ENCODE results near the gene DMXL1.

DMXL1 gene

DNA sequence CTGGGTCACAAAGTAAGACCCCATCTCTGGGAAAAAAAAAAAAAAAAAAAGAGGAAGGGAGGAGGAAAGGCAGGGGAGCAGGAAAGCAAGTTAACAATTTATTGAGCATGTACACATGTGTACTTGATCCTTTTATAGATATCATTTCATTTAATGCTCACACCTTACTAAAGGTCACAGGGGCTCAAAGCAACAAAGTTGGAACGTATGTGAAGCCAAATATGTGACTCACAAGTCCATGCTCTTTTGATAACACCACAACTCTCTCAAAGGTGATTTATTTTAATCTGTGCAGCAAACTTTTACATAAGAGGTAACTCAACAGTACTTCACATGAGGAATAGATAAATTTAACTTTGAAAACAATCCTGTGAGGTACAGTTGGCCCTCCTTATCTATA lies 48.1 kb upstream of the DMXL1 start:
- H3K36me3 ChIP-seq (replicated peaks; ENCODE audit: insufficient read depth, low read length), result no peaks in the 10 kb centered on the region
- H3K4me2 ChIP-seq (ENCODE audit: low read depth, low read length), result no peak overlapping the region
- H3F3A ChIP-seq (ENCODE audit: insufficient read depth, low read length), result no peaks in the 10 kb centered on the region
- no peaks in the 10 kb centered on the region for H4K20me1 ChIP-seq (ENCODE audit: insufficient read depth, low read length)
- TF ChIP-seq EZH2 (optimal IDR thresholded peaks at IDR 0.05; ENCODE audit: low read depth, low read length), result no peak
- TF ChIP-seq CTCF (IDR thresholded peaks at IDR 0.05; ENCODE audit: low read length), result no peak
- no peak for TF ChIP-seq EZH2phosphoT487 (IDR thresholded peaks at IDR 0.05; ENCODE audit: low read length)
- no peak overlapping the region for H3K9ac ChIP-seq (ENCODE audit: low read length)
- H2AFZ ChIP-seq (ENCODE audit: low read length), result no peak overlapping the region
- H3K9me3 ChIP-seq (replicated peaks; ENCODE audit: insufficient read depth, low read length), result no peaks in the 10 kb centered on the region
- no peak for DNase-seq
- no peaks in the 10 kb centered on the region for H3K9me2 ChIP-seq (replicated peaks; ENCODE audit: insufficient read depth, low read length)
- H3K79me2 ChIP-seq (ENCODE audit: low read length), result no peaks in the 10 kb centered on the region
- no peaks in the 10 kb centered on the region for H3K4me1 ChIP-seq (ENCODE audit: low read length)
- H3K27ac ChIP-seq (ENCODE audit: low read length), result no peak overlapping the region
- H3K27me3 ChIP-seq (replicated peaks; ENCODE audit: insufficient read depth, low read length), result no peaks in the 10 kb centered on the region
- H3K4me3 ChIP-seq (ENCODE audit: low read length), result no peak overlapping the region

DNA sequence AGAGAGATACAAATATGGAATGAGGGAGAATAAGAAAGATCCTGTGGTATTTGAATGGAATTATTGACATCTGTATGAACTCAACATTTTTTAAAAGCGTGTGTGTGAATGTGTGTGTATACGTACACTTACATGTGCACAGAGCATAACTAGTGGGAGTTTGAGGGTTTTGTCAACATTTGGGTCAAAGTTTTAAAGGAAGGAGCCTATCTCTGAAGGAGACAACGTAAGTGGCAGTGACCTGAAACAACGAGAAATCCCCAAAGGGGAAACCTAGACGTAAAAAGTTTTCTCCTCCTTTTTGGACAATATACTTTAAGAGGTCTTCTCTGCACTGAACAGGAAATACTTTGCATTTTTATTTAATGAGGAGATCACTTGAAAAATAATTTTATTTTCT lies 42.3 kb upstream of the DMXL1 start:
- Histone ChIP-seq H3K4me3 (ENCODE audit: low read length) (no peak overlapping the region), H3K4me2 (ENCODE audit: low read depth, low read length) (no peak overlapping the region), H3K9me2 (replicated peaks; ENCODE audit: insufficient read depth, low read length) (no peaks in the 10 kb centered on the region), H2AFZ (ENCODE audit: low read length) (no peak overlapping the region), H3K27me3 (replicated peaks; ENCODE audit: insufficient read depth, low read length) (no peaks in the 10 kb centered on the region), H3K9me3 (replicated peaks; ENCODE audit: insufficient read depth, low read length) (no peaks in the 10 kb centered on the region), H3K36me3 (replicated peaks; ENCODE audit: insufficient read depth, low read length) (no peaks in the 10 kb centered on the region), H4K20me1 (ENCODE audit: insufficient read depth, low read length) (no peaks in the 10 kb centered on the region), H3K9ac (ENCODE audit: low read length) (no peak overlapping the region), H3K27ac (ENCODE audit: low read length) (no peak overlapping the region), H3K79me2 (ENCODE audit: low read length) (no peaks in the 10 kb centered on the region), H3F3A (ENCODE audit: insufficient read depth, low read length) (peaks cover 17% of the 10 kb centered on the region), H3K4me1 (ENCODE audit: low read length) (peaks cover 29% of the 10 kb centered on the region)
- DNase-seq, result no peak
- TF ChIP-seq CTCF (IDR thresholded peaks at IDR 0.05; ENCODE audit: low read length), result no peak

DNA sequence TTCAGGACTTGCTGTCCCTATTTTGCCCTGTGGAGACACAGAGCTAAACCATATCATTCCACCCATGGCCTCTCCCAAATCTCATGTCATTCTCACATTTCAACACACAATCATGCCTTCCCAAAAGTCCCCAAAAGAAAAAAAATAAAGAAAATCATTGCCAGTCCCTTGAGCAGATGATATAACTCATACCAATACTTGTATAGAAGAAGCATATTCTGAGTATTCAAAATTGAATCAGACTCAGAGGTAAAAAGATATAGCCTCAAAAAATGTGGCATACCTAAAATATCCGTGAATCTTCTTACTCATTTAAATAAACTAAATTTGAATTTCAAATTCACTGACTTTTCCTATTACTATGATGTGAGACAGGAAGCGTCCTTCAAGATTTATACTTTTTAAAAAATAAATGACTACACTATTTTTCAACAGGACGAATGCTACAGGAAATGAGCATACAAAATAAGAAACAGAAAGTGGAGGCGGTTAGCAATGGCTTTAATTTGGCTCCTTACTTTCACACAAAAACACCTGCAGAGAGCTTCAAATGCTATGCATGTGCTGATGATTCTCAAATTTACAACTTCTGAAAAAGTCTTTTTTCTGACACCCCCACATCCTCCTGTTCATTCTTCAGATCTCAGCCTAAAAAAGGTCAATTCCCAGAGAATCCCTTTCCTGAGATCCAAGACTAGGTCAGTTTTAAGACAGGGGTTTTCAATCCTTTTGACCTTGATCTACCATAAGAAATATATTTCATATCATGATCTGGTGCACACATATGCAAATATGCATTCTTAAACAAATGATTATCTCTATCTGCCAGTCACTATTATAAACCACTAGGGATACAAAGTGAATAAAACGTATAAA lies 39.6 kb upstream of the DMXL1 start:
- H3K9me3 ChIP-seq (replicated peaks; ENCODE audit: insufficient read depth, low read length), result no peaks in the 10 kb centered on the region
- peak overlapping the region; percentile 67 for H3K4me2 ChIP-seq (ENCODE audit: low read depth, low read length)
- peak overlapping the region; percentile 55 for H2AFZ ChIP-seq (ENCODE audit: low read length)

More for the DNA sequence above, 39.6 kb upstream of the DMXL1 start:
- Histone ChIP-seq H3K79me2 (ENCODE audit: low read length) (no peaks in the 10 kb centered on the region), H3K9me2 (replicated peaks; ENCODE audit: insufficient read depth, low read length) (no peaks in the 10 kb centered on the region), H3K4me3 (ENCODE audit: low read length) (peak overlapping the region; percentile 10; the same call in 1 of the 2 replicates), H3K27ac (ENCODE audit: low read length) (peak overlapping the region; percentile 67; the same call in 1 of the 2 replicates), H3K27me3 (replicated peaks; ENCODE audit: insufficient read depth, low read length) (no peaks in the 10 kb centered on the region), H3F3A (ENCODE audit: insufficient read depth, low read length) (peaks cover 17% of the 10 kb centered on the region), H4K20me1 (ENCODE audit: insufficient read depth, low read length) (no peaks in the 10 kb centered on the region), H3K9ac (ENCODE audit: low read length) (no peak overlapping the region), H3K36me3 (replicated peaks; ENCODE audit: insufficient read depth, low read length) (no peaks in the 10 kb centered on the region), H3K4me1 (ENCODE audit: low read length) (peaks cover 29% of the 10 kb centered on the region)
- no peak for TF ChIP-seq EZH2phosphoT487 (IDR thresholded peaks at IDR 0.05; ENCODE audit: low read length)
- no peak for TF ChIP-seq CTCF (IDR thresholded peaks at IDR 0.05; ENCODE audit: low read length)
- TF ChIP-seq EZH2 (optimal IDR thresholded peaks at IDR 0.05; ENCODE audit: low read depth, low read length), result no peak
- DNase-seq, result peak; percentile 82
